Ovary (tissue), 9 donors: Measurements from ENCODE around the gene TFF1. TPM values are rescaled to one million over a fixed set of nuclear protein-coding genes. Genes with fewer than 3 reads are reported as not detected.

Experiments
- DNase-seq, 5 donors: peaks; one replicate each; pipeline ENCODE4 v3.0.0-alpha.2; 2019 to 2020
- H3K27ac ChIP-seq, 2 donors: fragments of 200-600 bp; one replicate each; pipeline versions ENCODE4 v1.5.1 to v1.8.0; 2019 to 2022
- H3K27me3 ChIP-seq: fragments of 200-600 bp; one replicate; pipeline ENCODE4 v1.8.0; 2022
- H3K36me3 ChIP-seq: fragments of 200-600 bp; sonication (generic); one replicate; pipeline ENCODE4 v1.5.1; 2019
- H3K4me1 ChIP-seq: one replicate; pipeline ENCODE4 v1.8.1; 2013; ENCODE audit warnings: mild to moderate bottlenecking, moderate library complexity; ENCODE audit not compliant: insufficient read depth
- H3K4me3 ChIP-seq: fragments of 200-600 bp; sonication (generic); one replicate; pipeline ENCODE4 v1.5.1; 2017
- H3K9me3 ChIP-seq, 2 donors: fragments of 200-600 bp in 1 of 2; sonication (generic) in 1 of 2; one replicate each; pipeline versions ENCODE4 v1.5.1 to v1.8.1; 2013 to 2019; ENCODE audit warnings: mild to moderate bottlenecking in 1 of 2, moderate library complexity in 1 of 2
- EP300 ChIP-seq: sonication (generic); formaldehyde crosslinking; IDR thresholded peaks from one replicate; pipeline ENCODE4 v1.6.1; 2017; ENCODE audit warnings: antibody characterized with exemption
- POLR2A ChIP-seq: fragments of 450-650 bp; IDR thresholded peaks from one replicate; pipeline ENCODE4 v1.6.1; 2017; ENCODE audit warnings: antibody characterized with exemption, mild to moderate bottlenecking, moderate library complexity
- WGBS, 3 donors: extraction: QIAGEN DNeasy Blood & Tissue Kit in 1 of 3; methylation state at CpG; one replicate each; pipeline versions ENCODE4 v1.1.5 to v1.1.7; 2013 to 2017; 5-methylcytosine and 5-hydroxymethylcytosine counted together
- intact Hi-C, 4 donors: fragments of 100-400 bp; cut with DNase I; formaldehyde crosslinking; loops; one replicate each; pipeline versions ENCODE4 v1.11.0 to v1.15.1; 2022 to 2023
- polyA plus RNA-seq, 2 donors: library from polyadenylated mRNA; stranded (reverse); fragments of 200-250 nt in 1 of 2; fragments of 350-450 nt in 1 of 2; fragmentation: Illumina TruSeq in 1 of 2; extraction: RNeasy Lipid Tissue Mini Kit (QIAGEN cat#74804) in 1 of 2; gene quantifications; one replicate each; pipeline ENCODE4 v1.2.3, GENCODE V29; 2013 to 2014
- total RNA-seq, 7 donors: library from RNA; depleted of rRNA in 2 of 7; stranded (reverse); fragments of >200 nt in 2 of 7; fragmentation: NEBNext Ultra II Directional in 3 of 7; extraction: Animal tissue kit (Norgen Biotek cat#: 25700) in 3 of 7; gene quantifications; one replicate each; pipeline versions ENCODE4 v1.1.0 to v1.2.4, GENCODE V29; 2016 to 2023
- TF ChIP-seq, protein P1 (sequence below), 3 donors: fragments of 450-650 bp in 2 of 3; fragments of 200-600 bp in 1 of 3; IDR thresholded peaks; one replicate each; pipeline versions ENCODE4 v1.5.1 to v1.8.0; 2016 to 2022; ENCODE audit warnings: antibody characterized with exemption in 3 of 3, mild to moderate bottlenecking in 1 of 3
- donor health status: DM: no; HTN: no; CAD: no; lungs with moderate emphysema.
- donor health status: DM: no; HTN: no; CAD: no.
- donor health status: Bipolar disorder and iron deficiency.
- donor health status: DM: yes; HTN: yes; CAD: no.
- donor health status: DM: no; HTN: no; CAD: no.
- donor health status: DM: yes; HTN: yes; CAD: no.

TFF1 gene
- total and polyA plus RNA-seq, 9 donors, result 1.4 TPM; not detected in 8

- intact Hi-C loops, result no loop called here
- Histone ChIP-seq H3K27me3 (no peaks in the 10 kb centered on the region), H3K4me1 (no peaks in the 10 kb centered on the region), H3K4me3 (no peak overlapping the region), H3K36me3 (no peaks in the 10 kb centered on the region), H3K9me3 (no peaks in the 10 kb centered on the region), H3K27ac (no peak overlapping the region)
- TF ChIP-seq, protein P1, sequence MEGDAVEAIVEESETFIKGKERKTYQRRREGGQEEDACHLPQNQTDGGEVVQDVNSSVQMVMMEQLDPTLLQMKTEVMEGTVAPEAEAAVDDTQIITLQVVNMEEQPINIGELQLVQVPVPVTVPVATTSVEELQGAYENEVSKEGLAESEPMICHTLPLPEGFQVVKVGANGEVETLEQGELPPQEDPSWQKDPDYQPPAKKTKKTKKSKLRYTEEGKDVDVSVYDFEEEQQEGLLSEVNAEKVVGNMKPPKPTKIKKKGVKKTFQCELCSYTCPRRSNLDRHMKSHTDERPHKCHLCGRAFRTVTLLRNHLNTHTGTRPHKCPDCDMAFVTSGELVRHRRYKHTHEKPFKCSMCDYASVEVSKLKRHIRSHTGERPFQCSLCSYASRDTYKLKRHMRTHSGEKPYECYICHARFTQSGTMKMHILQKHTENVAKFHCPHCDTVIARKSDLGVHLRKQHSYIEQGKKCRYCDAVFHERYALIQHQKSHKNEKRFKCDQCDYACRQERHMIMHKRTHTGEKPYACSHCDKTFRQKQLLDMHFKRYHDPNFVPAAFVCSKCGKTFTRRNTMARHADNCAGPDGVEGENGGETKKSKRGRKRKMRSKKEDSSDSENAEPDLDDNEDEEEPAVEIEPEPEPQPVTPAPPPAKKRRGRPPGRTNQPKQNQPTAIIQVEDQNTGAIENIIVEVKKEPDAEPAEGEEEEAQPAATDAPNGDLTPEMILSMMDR (IDR thresholded peaks at IDR 0.05), result no peak
- TF ChIP-seq POLR2A (no peak), EP300 (no peak)
- DNase-seq, result no peak
- WGBS, 3 donors, result 74% methylated on average over 24 of the region's 24 CpGs
These were observed 25.9 kb downstream of the TFF1 start for GRCh38 chr21:42340187-42341050.

DNA sequence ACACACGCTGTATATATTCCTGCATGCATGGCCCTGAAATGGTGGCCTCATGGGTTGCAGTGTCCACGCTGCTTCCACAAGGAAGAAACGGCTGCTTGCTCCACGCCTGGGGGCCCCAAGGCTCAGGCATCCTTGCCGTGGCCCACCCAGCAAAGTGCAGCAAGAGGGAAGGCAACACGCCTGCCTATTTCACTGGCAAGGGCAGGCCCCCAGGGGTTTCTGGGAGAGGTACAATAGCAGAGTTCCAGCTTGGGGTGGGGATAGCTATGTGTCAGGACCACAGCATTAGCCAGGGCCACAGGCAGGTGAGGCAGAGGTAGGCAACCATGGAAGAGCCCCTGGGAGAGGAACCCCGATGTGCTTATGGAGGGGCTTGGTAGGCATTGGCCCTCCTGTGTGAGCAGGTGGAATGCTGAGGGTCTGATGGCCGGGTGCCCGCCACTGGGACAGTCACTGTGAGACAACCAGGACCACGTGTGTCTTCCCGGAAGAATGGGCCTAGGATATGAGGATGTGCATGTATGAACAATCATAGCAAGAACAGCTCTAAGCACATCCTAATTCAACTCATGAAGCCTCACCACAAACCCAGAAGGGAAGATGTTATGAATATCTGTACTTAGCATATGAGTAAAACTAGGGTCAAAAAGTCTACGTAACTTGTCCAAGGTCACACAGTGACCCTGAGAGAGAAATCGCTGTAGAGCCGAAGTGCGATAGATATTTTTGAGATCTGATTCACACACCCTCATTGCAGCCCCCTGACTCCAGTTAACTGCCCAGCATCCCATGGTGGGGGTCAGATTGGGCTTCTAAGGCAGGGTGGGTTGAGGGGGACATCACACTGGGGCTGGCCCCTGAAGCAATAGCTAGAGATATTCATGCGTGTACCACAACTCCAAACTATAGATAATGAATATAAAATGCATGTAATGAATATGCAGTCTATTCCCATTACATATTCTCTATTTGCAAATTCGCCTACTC lies 27.3 kb downstream of the TFF1 start:
- no peaks in the 10 kb centered on the region for H3K27me3 ChIP-seq
- no peak for DNase-seq
- 85 to 90% (median 90%) methylated on average over 16 to 17 of the region's 17 CpGs for WGBS, 3 donors
- TF ChIP-seq, protein P1 (IDR thresholded peaks at IDR 0.05), result no peak
- TF ChIP-seq POLR2A (no peak), EP300 (no peak)
- intact Hi-C loops, result no loop called here
- no peaks in the 10 kb centered on the region for H3K9me3 ChIP-seq
- H3K27ac ChIP-seq, result no peak overlapping the region
- no peaks in the 10 kb centered on the region for H3K36me3 ChIP-seq
- H3K4me1 ChIP-seq, result no peaks in the 10 kb centered on the region
- H3K4me3 ChIP-seq, result no peak overlapping the region

- Histone ChIP-seq H3K4me3 (no peak overlapping the region), H3K4me1 (no peaks in the 10 kb centered on the region), H3K27me3 (no peaks in the 10 kb centered on the region), H3K27ac (no peak overlapping the region), H3K9me3 (no peaks in the 10 kb centered on the region), H3K36me3 (no peaks in the 10 kb centered on the region)
- intact Hi-C loops, result no loop called here
- 50 to 59% (median 53%) methylated on average over 22 to 23 of the region's 23 CpGs for WGBS, 3 donors
- peak in 4 of 5 donors; percentile 33 to 66 (median 51) for DNase-seq
- no peak for TF ChIP-seq EP300
- TF ChIP-seq, protein P1 (IDR thresholded peaks at IDR 0.05), result no peak
- no peak for TF ChIP-seq POLR2A
These were observed 28.3 kb downstream of the TFF1 start for GRCh38 chr21:42337830-42338728.

DNA sequence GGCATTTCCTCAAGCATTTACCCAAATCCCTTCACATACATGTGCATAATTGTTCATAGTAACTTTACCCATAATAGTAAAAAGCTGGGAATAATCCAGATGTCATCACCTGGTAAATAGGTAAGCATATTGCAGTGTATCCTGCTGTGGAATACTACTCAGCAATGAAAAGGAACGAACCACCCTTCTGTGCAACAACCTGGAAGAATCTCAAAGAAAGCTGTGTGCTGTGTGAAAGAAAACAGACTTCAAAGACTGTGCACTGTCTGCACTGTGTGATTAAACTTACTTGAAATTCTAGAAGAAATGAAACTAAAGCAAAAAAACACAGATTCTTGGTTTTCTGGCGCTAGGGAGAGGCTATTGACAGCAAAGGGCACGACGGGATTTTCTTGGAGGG lies 29.1 kb downstream of the TFF1 start:
- intact Hi-C loops, result no loop called here
- Histone ChIP-seq H3K27me3 (no peaks in the 10 kb centered on the region), H3K9me3 (no peaks in the 10 kb centered on the region), H3K4me3 (no peak overlapping the region), H3K36me3 (no peaks in the 10 kb centered on the region), H3K27ac (no peak overlapping the region), H3K4me1 (no peaks in the 10 kb centered on the region)
- no peak for DNase-seq
- 86 to 89% (median 87%) methylated on average over 4 of the region's 4 CpGs for WGBS, 3 donors
- TF ChIP-seq EP300, result no peak
- no peak for TF ChIP-seq POLR2A
- TF ChIP-seq, protein P1 (IDR thresholded peaks at IDR 0.05), result no peak
